ENCODE measurements around the gene COG7.

DNA sequence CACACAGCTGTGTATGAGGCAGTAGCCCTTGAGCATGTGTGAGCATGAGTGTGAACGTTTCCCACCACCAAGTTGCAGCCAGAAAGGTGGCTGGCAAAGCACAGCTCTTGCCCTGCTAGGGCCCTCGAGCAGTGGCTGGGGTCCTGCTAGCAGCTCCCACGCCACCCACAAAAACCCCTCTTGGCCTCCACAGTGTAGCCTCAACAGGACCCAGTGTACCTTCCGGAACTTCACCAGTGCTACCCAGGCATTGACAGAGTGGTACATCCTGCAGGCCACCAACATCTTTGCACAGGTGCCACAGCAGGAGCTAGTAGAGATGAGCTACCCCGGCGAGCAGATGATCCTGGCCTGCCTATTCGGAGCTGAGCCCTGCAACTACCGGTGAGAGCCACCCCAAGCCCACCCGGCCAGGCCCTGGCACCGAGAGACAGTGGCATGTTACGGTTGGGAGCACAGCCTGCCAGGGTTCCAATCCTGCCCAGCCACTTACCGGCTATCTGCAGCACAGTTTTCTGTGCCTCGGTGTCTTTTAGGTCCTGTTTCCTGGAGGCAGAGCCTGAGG lies 97.8 kb downstream of the COG7 start:
- TF ChIP-seq, protein P1, sequence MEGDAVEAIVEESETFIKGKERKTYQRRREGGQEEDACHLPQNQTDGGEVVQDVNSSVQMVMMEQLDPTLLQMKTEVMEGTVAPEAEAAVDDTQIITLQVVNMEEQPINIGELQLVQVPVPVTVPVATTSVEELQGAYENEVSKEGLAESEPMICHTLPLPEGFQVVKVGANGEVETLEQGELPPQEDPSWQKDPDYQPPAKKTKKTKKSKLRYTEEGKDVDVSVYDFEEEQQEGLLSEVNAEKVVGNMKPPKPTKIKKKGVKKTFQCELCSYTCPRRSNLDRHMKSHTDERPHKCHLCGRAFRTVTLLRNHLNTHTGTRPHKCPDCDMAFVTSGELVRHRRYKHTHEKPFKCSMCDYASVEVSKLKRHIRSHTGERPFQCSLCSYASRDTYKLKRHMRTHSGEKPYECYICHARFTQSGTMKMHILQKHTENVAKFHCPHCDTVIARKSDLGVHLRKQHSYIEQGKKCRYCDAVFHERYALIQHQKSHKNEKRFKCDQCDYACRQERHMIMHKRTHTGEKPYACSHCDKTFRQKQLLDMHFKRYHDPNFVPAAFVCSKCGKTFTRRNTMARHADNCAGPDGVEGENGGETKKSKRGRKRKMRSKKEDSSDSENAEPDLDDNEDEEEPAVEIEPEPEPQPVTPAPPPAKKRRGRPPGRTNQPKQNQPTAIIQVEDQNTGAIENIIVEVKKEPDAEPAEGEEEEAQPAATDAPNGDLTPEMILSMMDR (IDR thresholded peaks at IDR 0.05; ENCODE audit: extremely low read depth in 1 of 2, insufficient read depth in 1 of 2, low read depth in 1 of 2, low read length in 2 of 2): no peak
- TF ChIP-seq POLR2AphosphoS5 (IDR thresholded peaks at IDR 0.05; ENCODE audit: insufficient read depth, low read depth, low read length): no peak
- TF ChIP-seq POLR2A (IDR thresholded peaks at IDR 0.05; ENCODE audit: low read depth, low read length): no peak
- TF ChIP-seq JUN (IDR thresholded peaks at IDR 0.05; ENCODE audit: borderline replicate concordance, insufficient read depth, insufficient read length, low read depth): no peak
- no peak for TF ChIP-seq MYC (IDR thresholded peaks at IDR 0.05; ENCODE audit: low read depth, low read length)
